GM21447 (cell line): ENCODE measurements around the gene NBEA.
A peak's percentile ranks its signal among the peaks of the same experiment; 100 is the strongest.

Source experiments
- ATAC-seq: cut with Tn5 transposase; IDR thresholded peaks from one replicate; pipeline ENCODE4 v1.9.1; 2021; ENCODE audit not compliant: unreplicated experiment

The NBEA gene

DNA sequence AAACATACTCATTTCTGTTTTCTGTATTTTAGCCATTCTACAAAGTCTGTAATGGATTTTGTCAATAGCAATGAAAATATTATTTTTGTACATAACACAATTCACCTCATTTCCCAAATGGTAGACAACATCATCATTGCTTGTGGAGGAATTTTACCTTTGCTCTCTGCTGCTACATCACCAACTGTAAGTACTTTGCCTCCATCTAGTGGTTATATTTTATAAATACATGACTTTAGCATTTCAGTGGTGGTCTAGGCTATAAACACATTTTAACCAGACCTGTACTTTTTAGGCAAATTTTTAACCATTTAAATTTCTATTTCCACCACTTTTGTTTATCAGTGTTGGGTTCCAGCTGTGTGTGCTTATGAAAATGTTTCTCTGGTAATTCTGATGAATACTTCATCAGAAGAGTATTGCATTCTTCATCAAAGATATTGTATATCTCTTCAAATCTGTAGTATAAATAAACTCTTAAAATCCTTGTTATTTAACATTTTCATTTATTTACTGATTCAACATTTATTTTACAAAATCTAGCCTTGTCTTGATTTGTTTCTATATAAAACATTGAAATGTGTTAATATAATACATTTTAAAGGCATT is 222.4 kb downstream of the NBEA start:
- ATAC-seq: peak; percentile 78

DNA sequence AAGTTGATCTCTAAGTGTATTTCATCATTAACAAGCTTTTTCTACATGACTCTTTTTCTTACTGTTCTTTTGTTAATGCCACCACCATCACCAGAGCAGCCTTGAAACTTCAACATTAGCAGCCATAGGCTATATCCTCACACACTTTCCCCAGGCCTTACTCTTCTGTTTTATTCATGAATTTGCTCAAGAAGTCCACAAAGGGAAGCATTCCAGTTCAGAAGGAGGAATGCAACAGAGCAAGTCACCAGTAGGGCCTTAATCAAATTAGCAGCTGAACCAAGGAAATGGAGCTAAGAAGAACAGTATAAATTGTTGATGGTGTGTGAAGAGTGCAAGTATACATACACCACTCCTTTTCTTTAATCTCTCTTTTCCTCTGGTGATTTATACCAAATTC is 223.1 kb downstream of the NBEA start:
- ATAC-seq: no peak

DNA sequence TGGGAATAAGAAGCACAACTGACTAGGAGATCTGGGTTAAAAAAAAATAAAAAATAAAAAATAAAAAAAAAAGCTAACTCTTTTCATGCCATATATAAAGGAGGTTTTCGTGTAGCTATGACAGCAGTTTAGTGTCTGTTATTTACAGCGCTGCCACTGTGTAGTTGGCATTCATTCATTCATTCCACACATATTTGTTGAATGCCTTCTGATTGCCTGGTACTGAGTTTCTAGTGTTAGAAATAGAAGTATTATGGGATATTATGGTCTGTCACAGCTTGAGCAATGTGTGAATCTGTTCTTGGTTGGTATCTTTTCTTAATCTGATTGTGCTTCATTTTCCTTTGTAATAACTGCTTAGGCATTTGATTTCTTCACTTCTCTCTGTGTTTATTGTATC is 237.4 kb downstream of the NBEA start:
- ATAC-seq: no peak

DNA sequence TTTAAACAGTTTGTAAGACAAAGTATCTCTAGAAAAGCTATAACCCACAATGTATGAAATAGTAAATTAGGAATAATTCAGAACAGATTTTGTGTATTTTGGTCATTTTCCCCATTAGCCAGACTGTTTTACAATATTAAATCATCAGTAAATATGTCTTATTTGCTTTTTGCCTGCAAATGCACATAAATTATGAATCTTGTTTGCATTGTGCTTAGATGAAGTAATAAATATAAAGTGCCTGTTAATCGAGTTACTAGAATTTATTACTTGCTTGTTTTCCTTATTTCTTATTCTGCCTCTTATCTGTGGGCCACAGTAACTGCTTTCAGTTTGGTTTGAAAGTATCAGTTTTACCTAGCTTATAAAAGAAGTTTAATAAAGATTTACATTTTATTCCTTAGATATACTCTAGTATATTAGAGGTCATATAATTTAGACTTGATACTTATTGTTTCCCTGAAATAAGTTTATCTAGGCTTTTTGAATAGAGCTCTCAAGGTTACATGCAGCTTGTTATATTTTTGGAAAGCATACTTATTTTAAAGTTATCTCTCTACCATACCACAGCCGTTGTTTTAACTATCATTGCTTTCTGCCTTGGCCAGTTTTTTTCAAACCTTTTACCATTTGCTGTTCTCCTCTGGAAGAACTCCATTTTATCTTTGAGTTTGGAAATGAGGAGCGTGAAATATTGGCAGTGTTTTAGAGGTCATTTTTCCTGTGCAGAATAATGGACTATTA is 238.0 kb downstream of the NBEA start:
- no peak for ATAC-seq

DNA sequence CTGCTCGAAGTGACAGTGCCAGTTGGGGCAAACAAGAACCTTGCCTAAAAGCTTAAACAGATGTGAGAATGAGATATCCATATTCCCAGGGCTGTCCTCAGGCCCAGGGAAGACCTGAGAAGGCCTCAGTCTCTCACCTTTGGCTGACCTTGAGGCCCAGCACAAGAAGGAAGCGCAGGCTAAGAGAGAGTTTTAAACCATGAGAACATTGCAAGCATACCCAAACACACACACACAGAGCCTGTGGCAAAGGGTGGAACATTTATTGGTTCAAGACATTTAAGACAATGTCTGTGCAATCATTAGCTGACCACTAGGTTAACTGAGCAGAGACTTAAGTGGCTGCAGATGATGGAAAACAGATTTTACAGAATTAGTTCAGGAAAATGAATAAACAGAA is 248.2 kb downstream of the NBEA start:
- ATAC-seq: no peak

- no peak for ATAC-seq
These were observed 249.8 kb downstream of the NBEA start for GRCh38 chr13:35191883-35192282.

- ATAC-seq: no peak
These were observed 256.6 kb downstream of the NBEA start for GRCh38 chr13:35198613-35199200.

DNA sequence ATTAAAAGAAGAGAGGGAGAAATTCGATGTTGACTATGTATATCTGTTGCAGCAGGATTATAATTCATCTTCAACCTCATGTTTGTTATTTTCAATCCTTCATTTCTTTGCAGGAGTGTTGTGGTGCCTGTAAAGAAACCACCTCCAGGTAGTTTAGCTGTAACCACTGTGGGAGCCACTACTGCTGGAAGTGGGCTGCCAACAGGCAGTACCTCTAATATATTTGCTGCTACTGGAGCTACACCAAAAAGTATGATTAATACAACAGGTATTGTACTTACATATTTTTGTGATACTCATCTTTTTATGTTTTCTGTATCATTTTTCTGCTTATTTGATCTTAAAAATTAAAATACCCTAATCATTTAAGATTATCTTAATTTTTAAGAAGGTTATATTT is 266.5 kb downstream of the NBEA start:
- ATAC-seq: no peak

GRCh38 chr13:35210261-35210660 is 268.2 kb downstream of the NBEA start:
- ATAC-seq: no peak

GRCh38 chr13:35211949-35212348 is 269.9 kb downstream of the NBEA start:
- no peak for ATAC-seq

DNA sequence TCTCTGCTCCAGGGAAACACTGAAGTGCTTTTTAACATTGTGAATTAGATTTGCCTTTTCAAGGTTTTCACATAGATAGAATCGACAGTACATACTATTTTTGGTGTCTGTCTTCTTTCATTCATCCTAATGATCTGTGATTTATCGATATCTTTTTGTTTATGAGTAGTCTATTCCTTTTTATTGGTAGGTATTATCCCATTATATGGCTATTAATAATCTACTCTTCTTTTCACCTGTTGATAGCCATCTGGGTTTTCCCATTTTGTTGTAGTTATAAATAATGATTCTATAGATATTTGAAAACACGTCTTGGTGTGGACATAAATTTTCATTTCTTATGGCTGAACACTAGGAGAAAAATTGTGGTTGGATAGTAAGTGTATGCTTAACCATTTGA is 271.8 kb downstream of the NBEA start:
- ATAC-seq: no peak

DNA sequence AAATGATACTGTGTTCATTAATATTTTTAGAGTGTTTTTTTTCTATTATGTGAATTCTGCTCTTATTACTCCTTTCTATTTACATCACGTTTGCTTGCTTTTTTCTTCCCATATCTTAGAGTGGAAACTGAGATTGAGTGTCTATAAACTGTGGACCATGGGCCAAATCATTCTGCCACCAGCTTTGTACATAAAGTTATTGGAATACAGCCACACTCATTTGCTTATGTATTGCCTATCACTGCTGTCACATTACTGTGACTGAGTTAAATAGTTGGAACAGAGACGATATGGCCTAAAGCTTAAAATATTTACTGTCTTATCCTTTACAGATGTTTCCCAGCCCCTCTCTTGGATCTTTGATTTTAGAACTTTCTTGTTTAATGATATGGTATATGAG is 274.1 kb downstream of the NBEA start:
- no peak for ATAC-seq

DNA sequence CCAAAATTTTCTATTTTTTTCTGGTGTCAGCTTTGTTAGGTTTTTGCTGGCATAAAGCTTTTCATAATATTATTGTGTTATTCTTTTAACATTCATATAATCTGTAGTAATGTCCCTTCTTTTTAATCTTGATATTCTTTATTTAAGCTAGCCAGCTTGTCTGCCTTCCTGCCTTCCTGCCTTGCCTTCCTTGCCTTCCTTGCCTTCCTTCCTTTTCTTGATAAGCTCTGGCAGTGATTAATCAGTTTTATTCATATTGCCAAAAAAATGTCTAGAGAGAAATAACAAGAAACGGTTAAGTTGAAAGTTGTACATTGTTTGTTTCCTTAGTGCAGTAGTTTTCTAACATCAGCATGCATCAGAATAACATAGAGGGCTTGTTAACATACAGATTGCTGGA is 277.0 kb downstream of the NBEA start:
- no peak for ATAC-seq

DNA sequence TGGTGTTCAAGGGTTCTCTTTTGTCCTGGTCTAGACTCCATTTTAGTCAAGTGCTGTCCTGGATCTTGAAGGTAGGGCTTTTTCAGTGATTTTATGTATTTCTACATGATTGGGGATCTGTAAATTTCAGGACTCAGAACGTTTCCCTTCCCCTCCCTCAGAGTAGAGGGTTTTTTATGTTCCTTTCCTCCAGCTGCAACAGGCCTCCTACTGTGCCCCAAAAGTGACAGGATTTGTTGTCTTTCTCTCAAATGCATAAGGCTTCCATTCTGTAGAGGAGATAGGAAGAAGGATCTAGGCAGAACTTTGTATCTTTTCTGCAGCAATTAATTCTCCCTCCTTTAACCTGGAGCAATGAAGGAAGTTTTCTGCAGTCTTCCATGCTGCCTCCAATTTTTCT is 283.1 kb downstream of the NBEA start:
- no peak for ATAC-seq

DNA sequence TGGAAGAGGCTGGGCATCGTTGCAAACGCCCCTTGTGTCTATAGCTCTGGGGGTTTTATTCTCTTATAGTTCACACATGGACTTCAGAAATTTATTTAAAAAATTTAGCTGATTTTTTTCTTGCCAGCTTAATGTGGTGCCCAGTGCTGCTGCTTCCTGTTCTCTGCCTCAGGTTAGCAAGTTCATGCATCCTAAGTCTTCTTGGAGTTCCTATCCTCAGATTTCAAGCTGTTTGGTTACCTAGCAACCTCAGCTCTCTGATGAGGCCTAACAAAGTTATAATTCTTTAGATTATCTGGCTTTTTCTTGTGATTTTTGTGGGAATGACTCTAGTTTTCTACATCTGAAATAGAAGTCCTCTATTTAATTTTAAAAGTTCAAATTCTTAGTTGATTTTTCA is 283.5 kb downstream of the NBEA start:
- ATAC-seq: no peak

GRCh38 chr13:35228536-35228935 is 286.5 kb downstream of the NBEA start:
- ATAC-seq: no peak

DNA sequence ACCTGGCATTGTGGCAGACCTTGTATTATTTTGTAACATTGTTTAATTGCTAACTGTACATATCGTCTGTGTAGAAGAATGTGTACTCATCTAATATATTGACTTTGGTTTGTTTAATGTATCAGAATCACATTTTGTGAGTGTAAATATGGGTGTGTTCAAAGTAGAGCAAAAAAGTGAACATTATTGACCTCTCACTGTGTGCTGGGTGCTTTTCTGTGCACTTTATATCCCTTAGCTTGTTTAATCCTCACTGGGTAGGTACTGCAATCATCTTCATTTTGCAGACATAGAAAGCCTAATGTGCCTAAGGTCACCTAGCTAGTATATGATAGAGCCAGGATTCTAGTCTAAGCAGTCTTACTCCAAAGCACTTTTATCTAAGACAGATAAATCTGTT is 289.4 kb downstream of the NBEA start:
- ATAC-seq: no peak

GRCh38 chr13:35238274-35238673 is 296.2 kb downstream of the NBEA start:
- no peak for ATAC-seq

- peak; percentile 94 for ATAC-seq
These were observed 310.6 kb downstream of the NBEA start for GRCh38 chr13:35252536-35253205.

DNA sequence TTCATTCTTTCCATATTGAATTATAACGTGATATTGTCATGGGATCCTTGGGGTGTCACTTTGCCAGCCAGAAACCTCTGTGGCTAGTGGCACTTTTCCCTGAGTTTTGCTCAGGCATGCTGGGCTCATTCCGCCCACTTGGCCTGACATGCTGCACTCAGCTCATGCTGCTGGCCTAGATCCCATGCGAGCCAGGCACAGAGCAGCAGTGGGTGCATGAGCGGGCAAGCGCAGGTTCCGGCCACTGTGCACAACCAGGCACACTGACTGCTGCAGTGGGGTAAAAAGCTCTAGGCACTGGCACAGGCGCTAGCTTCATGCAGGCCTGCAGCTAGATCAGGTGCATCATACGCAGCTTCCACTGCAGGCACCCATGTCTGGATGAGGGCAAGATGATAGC is 313.2 kb downstream of the NBEA start:
- ATAC-seq: no peak

DNA sequence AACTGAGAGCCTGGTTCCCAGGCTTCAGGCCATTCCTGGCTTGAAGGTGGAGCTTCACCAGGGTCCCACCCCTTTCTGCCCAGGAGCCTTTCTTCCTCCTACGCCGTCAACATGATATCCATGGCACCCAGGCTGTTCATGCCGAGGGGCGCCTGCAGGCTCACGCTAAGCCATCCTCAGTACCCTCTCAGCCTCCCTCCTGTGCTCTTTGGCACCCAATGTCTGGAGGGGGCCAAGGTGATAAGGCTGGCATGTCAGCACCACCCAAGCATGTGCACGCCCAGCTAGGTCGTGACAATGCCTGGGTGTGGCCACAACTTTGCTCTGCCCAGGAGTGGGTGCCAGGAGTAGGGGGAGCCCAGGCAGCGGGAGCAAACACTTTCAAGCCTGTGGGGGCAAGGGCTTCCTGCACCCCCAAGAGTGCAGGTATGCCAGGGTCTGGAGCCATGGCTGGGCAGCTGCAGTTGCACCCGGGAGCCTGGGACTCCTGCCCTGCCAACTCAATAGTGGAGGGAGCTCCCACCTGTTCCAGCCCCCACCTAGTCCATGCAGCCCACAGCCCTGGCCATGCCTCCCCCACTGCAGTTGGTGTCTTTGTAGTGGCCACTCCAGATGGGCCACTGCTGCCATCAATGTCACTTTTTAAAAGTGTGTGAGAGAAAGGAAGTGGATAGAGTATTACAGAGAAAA is 314.5 kb downstream of the NBEA start:
- ATAC-seq: no peak
